GM21619 (cell line): ENCODE measurements around the gene TMEM38B.
"Not testable (repeated sequence)": the region's sequence is repeated elsewhere in the genome, so short reads cannot be mapped to it uniquely, and the experiment has no call there.

Experiments used
- ATAC-seq: cut with Tn5 transposase; IDR thresholded peaks from one replicate; pipeline ENCODE4 v1.9.1; 2021; ENCODE audit not compliant: unreplicated experiment

The TMEM38B gene

GRCh38 chr9:105681313-105681712 lies 13.0 kb upstream of the TMEM38B start:
- no peak for ATAC-seq

GRCh38 chr9:105681724-105682123 lies 12.6 kb upstream of the TMEM38B start:
- no peak for ATAC-seq

- ATAC-seq, result no peak
Observed at GRCh38 chr9:105683688-105684275, 10.6 kb upstream of the TMEM38B start.

- ATAC-seq, result no peak
Observed at GRCh38 chr9:105686936-105687335, 7.4 kb upstream of the TMEM38B start.

GRCh38 chr9:105690742-105691141 lies 3.6 kb upstream of the TMEM38B start:
- no peak for ATAC-seq

- ATAC-seq, result peak; percentile 29
Observed at GRCh38 chr9:105693435-105694189, 729 bp upstream of the TMEM38B start.

DNA sequence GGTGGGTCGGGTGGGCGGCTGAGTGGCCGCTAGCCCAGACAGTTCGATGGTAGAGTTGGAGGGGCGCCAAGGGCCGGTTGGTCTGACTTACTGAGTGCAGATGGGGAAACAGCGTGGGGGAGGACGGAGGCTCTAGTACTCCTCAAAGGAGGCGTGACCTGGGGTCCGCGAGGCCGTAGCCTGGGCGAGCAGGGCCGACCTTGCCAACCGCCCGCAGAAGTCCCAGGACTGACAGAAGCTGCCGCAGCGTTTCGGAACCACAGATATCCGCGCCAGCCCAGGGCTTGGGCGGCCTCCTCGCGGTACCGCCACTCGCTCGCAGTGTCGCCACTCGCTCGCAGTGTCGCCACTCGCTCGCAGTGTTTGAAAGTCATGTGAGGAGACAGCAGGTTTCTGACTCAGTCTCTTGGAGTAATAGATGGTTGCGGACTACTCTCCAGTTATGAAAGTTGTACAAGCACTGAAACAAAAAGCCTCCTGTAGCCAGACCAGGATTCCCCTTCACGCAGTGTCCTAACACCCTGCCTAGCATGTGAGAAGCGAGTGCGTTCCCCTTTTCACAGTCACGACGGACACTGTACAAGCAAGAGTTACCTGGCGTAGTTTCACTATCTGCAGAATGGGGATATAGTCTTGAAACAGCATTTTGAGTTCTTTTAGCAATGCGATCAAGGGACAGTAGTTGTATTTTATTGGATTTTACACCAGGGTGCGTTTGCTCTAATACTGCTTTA lies 674 bp downstream of the TMEM38B start:
- ATAC-seq, result peak; percentile 59

DNA sequence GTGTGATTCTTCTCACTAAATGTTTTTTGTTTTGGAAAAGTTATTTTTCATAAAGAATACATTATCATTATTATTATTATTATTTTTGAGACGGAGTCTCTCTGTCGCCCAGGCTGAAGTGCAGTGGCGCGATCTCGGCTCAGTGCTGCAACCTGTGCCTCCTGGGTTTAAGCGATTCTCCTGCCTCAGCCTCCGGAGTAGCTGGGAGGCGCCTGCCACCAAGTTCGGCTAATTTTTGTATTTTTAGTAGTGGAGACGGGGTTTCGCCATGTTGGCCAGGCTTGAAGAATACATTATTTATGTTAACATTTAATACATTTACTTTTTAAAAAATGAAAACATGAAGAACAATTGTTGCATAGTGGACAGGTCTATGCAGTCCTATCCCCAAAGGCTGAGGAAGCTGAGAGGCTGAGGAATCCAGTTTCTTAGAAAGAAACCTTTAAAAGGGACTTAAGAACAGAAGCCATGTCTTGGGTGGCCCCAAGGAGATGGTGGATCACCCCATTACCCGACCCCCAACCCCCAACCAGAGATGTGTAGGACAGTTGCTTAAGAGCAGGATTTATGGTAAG lies 2.0 kb downstream of the TMEM38B start:
- ATAC-seq, result no peak

DNA sequence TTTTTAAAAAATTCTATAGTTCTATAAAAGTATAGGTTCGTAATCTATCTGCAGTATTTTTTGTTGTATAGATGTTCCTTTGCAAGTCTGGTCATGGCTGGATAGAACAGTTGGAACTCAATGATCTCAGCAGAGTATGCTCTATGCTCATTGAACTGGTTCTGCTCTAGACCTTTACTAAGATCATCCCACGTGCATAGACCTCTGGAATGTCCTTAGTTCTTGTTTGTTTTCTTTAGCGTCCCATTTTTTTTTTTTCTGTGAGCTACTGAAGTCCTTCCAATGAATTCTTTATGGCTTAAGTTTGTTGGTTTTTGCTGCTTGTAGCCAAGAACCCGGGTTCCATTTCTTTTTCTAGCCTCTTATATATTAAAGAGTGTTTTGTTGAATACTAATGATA lies 3.5 kb downstream of the TMEM38B start:
- no peak for ATAC-seq

GRCh38 chr9:105698348-105698870 lies 4.1 kb downstream of the TMEM38B start:
- ATAC-seq, result no peak

DNA sequence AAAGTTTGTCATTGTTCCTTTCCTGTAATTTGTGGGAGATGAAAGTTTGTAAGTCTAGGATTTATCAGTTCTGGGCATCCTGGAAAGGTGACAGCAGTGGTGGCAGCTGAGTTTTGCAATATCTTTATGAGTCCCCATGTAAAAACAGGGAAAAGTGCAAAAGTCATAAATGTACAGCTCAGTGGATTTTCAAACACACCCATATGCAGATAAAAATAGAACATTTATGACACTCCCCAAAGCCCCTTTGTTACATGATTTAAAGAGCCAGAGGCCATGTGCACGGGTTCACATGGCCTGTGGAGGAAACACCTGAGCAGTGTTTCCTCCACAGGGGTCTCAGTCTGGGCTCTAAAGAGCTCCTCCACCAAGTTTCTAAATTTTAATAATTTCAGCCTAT lies 6.3 kb downstream of the TMEM38B start:
- no peak for ATAC-seq

DNA sequence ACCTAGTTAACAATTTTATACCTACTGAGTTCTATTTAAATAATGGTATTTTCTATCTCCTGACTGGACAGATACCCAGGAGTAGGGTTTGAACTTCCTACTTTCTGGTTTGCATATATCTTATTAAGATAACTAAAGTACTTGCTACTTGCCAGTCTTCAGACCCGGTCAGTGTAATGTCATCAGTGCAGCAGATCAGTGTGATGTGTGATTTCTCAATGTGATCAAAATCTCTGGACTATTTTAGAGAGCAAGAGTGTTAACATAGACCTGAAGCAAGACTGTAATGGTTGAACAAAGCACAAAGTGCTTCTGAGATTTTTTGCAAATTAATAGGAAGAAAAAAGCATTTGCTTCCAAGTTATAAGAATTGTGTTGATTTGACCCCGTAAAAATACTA lies 6.8 kb downstream of the TMEM38B start:
- ATAC-seq, result no peak

- no peak for ATAC-seq
Observed at GRCh38 chr9:105702207-105702606, 7.9 kb downstream of the TMEM38B start.

DNA sequence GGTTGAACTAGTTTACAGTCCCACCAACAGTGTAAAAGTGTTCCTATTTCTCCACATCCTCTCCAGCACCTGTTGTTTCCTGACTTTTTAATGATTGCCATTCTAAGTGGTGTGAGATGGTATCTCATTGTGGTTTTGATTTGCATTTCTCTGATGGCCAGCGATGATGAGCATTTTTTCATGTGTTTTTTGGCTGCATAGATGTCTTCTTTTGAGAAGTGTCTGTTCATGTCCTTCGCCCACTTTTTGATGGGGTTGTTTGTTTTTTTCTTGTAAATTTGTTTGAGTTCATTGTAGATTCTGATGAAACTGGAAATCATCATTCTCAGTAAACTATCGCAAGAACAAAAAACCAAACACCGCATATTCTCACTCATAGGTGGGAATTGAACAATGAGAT lies 9.3 kb downstream of the TMEM38B start:
- ATAC-seq, result not testable (repeated sequence)

- no peak for ATAC-seq
Observed at GRCh38 chr9:105706156-105706555, 11.8 kb downstream of the TMEM38B start.

GRCh38 chr9:105708405-105708804 lies 14.1 kb downstream of the TMEM38B start:
- ATAC-seq, result peak; percentile 57

DNA sequence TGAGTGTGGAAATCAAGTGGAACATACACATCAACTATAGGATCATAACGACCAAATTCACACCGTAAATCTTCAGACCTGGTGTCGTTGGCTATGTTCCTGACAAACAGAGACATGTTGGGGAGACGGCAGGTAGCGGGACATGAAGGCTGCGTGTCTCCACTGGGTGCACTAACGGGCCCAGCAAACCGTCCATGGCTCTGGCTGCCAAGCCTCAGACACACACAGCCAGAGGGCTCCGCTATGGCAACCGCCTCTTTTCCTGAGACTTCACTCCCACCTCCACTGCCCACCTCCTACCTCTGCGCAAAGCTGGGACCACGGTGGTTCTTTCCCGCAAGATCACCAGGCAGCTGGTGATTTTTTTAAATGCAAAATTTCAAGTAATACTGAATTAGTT lies 16.3 kb downstream of the TMEM38B start:
- no peak for ATAC-seq

DNA sequence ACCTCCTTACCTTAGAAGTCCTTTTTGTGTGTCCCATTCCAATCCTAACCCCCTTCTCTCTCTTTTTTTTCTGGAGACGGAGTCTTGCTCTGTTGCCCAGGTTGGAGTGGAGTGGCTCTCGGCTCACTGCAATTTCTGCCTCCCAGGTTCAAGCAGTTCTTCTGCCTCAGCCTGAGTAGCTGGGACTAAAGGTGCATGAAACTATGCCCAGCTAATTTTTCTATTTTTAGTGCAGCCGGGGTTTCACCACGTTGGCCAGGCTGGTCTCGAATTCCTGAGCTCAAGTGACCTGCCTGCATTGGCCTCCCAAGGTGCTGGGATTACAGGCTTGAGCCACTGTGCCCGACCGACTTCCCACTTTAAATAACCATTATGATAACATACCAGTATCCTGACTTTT lies 17.5 kb downstream of the TMEM38B start:
- ATAC-seq, result no peak

- no peak for ATAC-seq
Observed at GRCh38 chr9:105712297-105712696, 18.0 kb downstream of the TMEM38B start.

GRCh38 chr9:105712773-105713172 lies 18.4 kb downstream of the TMEM38B start:
- ATAC-seq, result no peak

DNA sequence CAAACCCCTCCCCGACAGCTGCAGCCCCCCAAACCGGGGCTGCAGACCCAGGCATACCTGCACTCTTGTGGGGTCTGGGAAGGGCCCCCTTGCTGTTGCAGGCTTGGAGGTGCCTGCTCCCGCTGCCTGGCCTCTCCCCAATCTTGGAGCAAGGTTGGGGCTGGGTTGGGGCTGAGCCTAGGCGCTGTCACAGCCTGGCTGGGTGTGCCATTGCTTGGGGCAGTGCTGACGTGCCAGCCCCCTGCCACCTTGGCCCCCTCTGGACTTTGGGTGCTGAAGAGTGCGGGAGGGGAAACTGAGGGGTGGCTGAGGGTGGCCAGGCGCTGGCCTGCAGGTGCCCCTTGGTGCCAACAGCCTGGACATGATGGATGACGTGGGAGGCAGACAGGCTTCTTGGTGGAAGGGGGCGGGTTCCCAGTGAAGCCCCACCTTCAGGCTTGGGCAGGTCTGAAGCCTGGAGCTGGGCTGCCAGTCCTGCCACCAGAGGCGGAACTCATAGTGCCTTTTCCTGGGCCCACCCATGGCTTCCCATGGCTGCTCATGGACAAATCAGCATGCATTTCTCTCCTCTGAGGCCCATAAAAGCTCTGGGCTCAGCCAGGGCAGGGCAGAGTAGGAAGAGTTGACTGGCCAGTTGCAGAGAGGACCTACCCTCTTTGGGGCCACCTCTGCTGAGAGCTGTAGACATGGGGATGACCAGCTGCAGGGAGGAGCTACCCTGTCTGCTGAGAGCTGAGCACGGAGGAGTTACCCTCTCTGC lies 19.1 kb downstream of the TMEM38B start:
- no peak for ATAC-seq
